Measurements from ENCODE around the gene KIAA0825.

The KIAA0825 gene

GRCh38 chr5:94239266-94239665, 379.1 kb downstream of the KIAA0825 start:
- no peak for DNase-seq (ENCODE audit: extremely low spot score)
- CTCF ChIA-PET = no interaction called here

DNA sequence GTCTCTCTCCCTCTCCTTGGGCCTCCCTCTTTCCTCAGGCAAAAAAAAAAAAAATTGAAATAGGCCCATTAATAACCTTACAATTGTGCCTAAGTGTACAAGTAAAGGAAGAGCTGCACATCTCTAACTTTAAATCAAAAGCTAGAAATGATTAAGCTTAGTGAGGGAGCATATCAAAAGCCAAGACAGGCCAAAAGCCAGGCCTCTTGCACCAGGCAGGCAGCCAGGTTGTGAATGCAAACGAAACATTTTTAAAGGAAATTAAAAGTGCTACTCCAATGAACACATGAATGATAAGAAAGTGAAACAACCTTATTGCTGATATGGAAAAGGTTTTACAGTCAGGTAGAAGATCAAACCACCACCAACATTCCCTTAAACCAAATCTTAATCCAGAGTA, 383.4 kb downstream of the KIAA0825 start:
- no peak for TF ChIP-seq CTBP1 (IDR thresholded peaks at IDR 0.05; ENCODE audit: borderline replicate concordance)
- no peak for TF ChIP-seq FOXM1 (IDR thresholded peaks at IDR 0.05; ENCODE audit: borderline replicate concordance)
- TF ChIP-seq ZNF384 (IDR thresholded peaks at IDR 0.05) = no peak
- TF ChIP-seq ELF4 (IDR thresholded peaks at IDR 0.05) = no peak
- no peak for TF ChIP-seq BHLHE40 (IDR thresholded peaks at IDR 0.05; ENCODE audit: borderline replicate concordance)
- TF ChIP-seq FOXK2 (IDR thresholded peaks at IDR 0.05) = no peak
- DNase-seq (ENCODE audit: extremely low spot score) = no peak
- ChIA-PET CTCF (no interaction called here), POLR2A (no interaction called here)

More at GRCh38 chr5:94239266-94239665, 379.1 kb downstream of the KIAA0825 start:
- POLR2A ChIA-PET = no interaction called here
- no peak for TF ChIP-seq FOXK2 (IDR thresholded peaks at IDR 0.05)
- TF ChIP-seq, protein P1, sequence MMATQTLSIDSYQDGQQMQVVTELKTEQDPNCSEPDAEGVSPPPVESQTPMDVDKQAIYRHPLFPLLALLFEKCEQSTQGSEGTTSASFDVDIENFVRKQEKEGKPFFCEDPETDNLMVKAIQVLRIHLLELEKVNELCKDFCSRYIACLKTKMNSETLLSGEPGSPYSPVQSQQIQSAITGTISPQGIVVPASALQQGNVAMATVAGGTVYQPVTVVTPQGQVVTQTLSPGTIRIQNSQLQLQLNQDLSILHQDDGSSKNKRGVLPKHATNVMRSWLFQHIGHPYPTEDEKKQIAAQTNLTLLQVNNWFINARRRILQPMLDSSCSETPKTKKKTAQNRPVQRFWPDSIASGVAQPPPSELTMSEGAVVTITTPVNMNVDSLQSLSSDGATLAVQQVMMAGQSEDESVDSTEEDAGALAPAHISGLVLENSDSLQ (IDR thresholded peaks at IDR 0.05) = no peak

- DNase-seq (ENCODE audit: extremely low spot score) = no peak
- ChIA-PET CTCF (no interaction called here), POLR2A (no interaction called here)
- no peak for TF ChIP-seq SUZ12 (IDR thresholded peaks at IDR 0.05)
- TF ChIP-seq ELF4 (IDR thresholded peaks at IDR 0.05) = no peak
- no peak for TF ChIP-seq FOXK2 (IDR thresholded peaks at IDR 0.05)
- no peak for TF ChIP-seq TARDBP (IDR thresholded peaks at IDR 0.05)
- TF ChIP-seq LEF1 (IDR thresholded peaks at IDR 0.05; ENCODE audit: borderline replicate concordance) = no peak
- no peak for TF ChIP-seq FOXM1 (IDR thresholded peaks at IDR 0.05; ENCODE audit: borderline replicate concordance)
- TF ChIP-seq FOXA1 (IDR thresholded peaks at IDR 0.05) = no peak
- TF ChIP-seq ARNT (IDR thresholded peaks at IDR 0.05) = no peak
- TF ChIP-seq L3MBTL2 (conservative IDR thresholded peaks at IDR 0.05) = no peak
- no peak for TF ChIP-seq SP1 (IDR thresholded peaks at IDR 0.05)
- no peak for TF ChIP-seq CTBP1 (IDR thresholded peaks at IDR 0.05; ENCODE audit: borderline replicate concordance)
- TF ChIP-seq, protein P1 (IDR thresholded peaks at IDR 0.05) = no peak
- no peak for TF ChIP-seq BHLHE40 (IDR thresholded peaks at IDR 0.05; ENCODE audit: borderline replicate concordance)
- no peak for TF ChIP-seq HDGF (IDR thresholded peaks at IDR 0.05; ENCODE audit: borderline replicate concordance)
- TF ChIP-seq NFRKB (IDR thresholded peaks at IDR 0.05) = no peak
- TF ChIP-seq ZNF384 (IDR thresholded peaks at IDR 0.05) = no peak
Measured at GRCh38 chr5:94228791-94229190, 389.6 kb downstream of the KIAA0825 start.

DNA sequence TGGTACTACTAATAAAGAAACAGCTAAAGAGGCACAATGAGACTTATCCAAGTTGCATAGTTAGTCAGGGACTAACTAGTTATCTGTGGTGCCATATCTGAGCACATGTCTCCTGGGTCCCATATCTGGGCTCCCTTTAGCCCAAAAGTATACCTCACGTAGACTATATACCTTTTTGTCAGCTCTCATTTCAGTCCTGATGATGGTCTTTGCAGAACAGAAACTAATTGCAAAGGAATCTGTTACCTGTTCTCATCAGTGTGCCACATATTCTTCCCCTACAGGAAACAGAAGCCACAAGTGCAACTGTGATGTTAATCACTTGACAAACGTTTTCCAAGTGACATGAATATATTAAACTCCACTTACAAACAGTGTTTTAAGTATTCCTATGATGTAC, 395.2 kb downstream of the KIAA0825 start:
- DNase-seq (ENCODE audit: extremely low spot score) = no peak
- ChIA-PET CTCF (no interaction called here), POLR2A (no interaction called here)
- TF ChIP-seq SUZ12 (IDR thresholded peaks at IDR 0.05) (no peak), CTBP1 (IDR thresholded peaks at IDR 0.05; ENCODE audit: borderline replicate concordance) (no peak)

DNA sequence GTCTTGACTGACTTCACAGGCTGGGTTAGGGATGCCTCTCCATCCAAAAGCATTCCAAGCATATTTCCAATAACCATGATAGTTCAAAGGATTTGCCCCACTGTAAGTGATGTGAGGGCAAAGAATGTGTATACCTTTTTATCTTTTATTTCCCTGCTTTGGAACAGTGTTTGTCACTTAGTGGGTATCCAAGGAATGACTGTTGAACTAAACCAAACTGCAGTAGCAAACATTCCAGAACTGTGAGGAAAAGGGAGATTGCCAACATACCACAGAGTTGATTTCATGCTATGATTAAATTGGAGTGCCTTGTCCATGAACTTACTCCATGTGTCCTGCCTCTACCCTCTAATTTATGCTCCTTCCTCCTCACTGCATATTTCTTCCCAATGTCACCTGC, 400.0 kb downstream of the KIAA0825 start:
- no peak for DNase-seq (ENCODE audit: extremely low spot score)
- CTCF ChIA-PET = no interaction called here

GRCh38 chr5:94217745-94218144, 400.7 kb downstream of the KIAA0825 start:
- TF ChIP-seq BHLHE40 (IDR thresholded peaks at IDR 0.05; ENCODE audit: borderline replicate concordance) = no peak
- no peak for TF ChIP-seq LEF1 (IDR thresholded peaks at IDR 0.05; ENCODE audit: borderline replicate concordance)
- no peak for TF ChIP-seq TARDBP (IDR thresholded peaks at IDR 0.05)
- no peak for TF ChIP-seq HDGF (IDR thresholded peaks at IDR 0.05; ENCODE audit: borderline replicate concordance)
- no peak for DNase-seq (ENCODE audit: extremely low spot score)
- CTCF ChIA-PET = no interaction called here
- POLR2A ChIA-PET = no interaction called here

More for the DNA sequence above, 400.0 kb downstream of the KIAA0825 start:
- TF ChIP-seq TARDBP (IDR thresholded peaks at IDR 0.05) (no peak), LEF1 (IDR thresholded peaks at IDR 0.05; ENCODE audit: borderline replicate concordance) (no peak), CTBP1 (IDR thresholded peaks at IDR 0.05; ENCODE audit: borderline replicate concordance) (no peak), BHLHE40 (IDR thresholded peaks at IDR 0.05; ENCODE audit: borderline replicate concordance) (no peak), ARNT (IDR thresholded peaks at IDR 0.05) (no peak), SUZ12 (IDR thresholded peaks at IDR 0.05) (no peak), FOXA1 (IDR thresholded peaks at IDR 0.05) (no peak), HDGF (IDR thresholded peaks at IDR 0.05; ENCODE audit: borderline replicate concordance) (no peak), SP1 (IDR thresholded peaks at IDR 0.05) (no peak), FOXK2 (IDR thresholded peaks at IDR 0.05) (no peak), ZNF384 (IDR thresholded peaks at IDR 0.05) (no peak), FOXM1 (IDR thresholded peaks at IDR 0.05; ENCODE audit: borderline replicate concordance) (no peak), ELF4 (IDR thresholded peaks at IDR 0.05) (no peak), L3MBTL2 (conservative IDR thresholded peaks at IDR 0.05) (no peak), NFRKB (IDR thresholded peaks at IDR 0.05) (no peak)
- TF ChIP-seq, protein P1 (IDR thresholded peaks at IDR 0.05) = no peak
- POLR2A ChIA-PET = no interaction called here

DNA sequence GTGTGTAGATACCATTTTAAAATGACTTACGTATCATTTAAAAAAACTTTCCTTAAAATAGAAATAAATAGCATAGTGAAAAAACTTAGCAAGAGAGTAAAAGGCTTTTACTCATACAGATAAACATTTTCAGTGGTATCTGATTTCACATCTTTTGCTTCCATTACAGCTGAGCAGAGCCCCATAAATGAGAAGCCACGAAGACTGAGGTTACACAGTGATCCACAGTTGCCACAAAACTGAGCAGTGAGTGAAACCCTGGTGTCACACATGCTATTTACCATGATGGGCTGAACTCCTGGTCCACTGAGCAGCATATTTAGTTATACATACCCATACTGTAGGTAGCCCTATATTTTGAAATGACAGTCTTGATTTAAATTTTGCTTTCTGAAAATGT, 401.2 kb downstream of the KIAA0825 start:
- no peak for TF ChIP-seq SP1 (IDR thresholded peaks at IDR 0.05)
- POLR2A ChIA-PET = no interaction called here
- DNase-seq (ENCODE audit: extremely low spot score) = no peak
- CTCF ChIA-PET = no interaction called here
